NOMO-1 (cell line): ENCODE measurements around the gene SRSF6.
"Not testable (repeated sequence)": the region's sequence is repeated elsewhere in the genome, so short reads cannot be mapped to it uniquely, and the experiment has no call there.

Experiments used
- DNase-seq, 2 experiments: peaks; one replicate each; lab custom pipeline; 2025; ENCODE audit not compliant: unreplicated experiment in 2 of 2; lab: John Stamatoyannopoulos, UW

Gene SRSF6

DNA sequence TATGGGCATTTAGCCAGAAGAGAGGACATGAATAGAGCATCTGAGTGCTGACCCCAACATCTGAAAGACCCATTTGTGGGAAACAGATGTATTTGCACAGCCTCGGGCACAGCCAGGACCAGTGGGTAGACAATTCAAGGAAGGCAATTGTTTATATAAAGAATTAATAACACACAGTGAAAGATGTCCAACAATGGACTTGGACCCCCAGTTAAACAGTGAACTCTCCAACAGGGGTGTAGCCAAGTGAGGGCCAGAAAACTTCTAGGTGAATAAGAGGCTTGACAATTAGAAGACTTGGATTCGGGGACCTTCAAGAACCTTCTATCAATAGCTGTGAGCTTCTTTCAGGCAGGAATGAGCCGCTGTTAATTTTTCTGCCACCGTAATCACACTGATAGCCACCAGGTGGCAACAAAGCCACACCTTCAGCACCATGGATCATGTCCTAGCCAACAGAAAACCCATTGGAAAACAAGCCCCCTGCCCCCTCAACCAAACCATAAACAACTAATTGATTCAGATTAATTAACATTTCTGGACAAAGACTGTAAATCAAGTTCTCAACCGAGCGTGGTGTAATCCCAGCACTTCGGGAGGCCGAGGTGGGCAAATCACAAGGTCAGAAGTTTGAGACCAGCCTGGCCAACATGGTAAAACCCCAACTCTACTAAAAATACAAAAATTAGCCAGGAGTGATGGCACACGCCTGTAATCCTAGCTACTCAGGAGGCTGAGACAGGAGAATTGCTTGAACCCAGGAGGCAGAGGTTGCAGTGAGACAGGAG lies 8.8 kb upstream of the SRSF6 start:
- peak; percentile 11 to 47 for DNase-seq

DNA sequence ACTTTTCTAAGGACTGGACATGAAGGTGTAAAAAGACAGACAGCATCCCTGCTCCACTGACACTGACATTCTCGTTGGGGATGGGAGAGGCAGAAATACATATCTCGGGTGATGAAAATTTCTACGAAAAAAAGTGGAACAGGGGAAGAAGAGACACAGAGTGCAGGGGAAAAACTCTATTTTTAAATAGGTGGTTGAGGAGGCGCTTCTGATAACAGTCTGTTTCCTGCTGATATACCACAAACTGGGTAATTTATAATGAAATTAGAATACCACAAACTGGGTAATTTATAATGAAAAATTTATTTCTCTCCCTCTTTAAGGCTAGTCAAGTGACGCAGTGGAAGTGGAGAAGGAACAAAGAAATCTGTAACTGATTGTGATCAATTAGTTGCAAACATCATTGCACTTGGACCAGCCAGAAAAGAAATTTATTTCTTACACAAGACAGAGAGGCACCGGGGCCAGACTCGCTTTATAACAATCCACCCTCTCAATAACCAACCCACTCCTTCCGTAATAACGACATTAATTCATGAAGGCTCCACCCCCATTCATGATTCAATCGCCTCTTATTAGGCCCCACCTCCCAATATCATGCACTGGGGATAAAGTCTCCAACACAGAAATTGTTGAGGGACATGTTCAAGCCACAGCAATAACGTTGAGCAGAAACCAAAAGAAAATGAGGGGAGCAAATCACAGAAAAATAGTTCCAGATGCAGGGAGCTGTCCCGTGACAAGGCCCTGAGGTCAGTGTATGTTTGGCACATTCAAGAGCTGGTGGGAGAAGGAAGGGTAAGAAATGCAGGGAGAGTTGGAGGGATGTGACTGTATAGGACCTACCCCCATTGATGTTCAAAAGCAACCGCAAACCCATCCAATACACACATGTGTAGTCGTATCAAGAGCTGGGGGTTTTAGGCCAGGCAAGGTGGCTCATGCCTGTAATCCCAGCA lies 6.6 kb upstream of the SRSF6 start:
- no peak for DNase-seq

DNA sequence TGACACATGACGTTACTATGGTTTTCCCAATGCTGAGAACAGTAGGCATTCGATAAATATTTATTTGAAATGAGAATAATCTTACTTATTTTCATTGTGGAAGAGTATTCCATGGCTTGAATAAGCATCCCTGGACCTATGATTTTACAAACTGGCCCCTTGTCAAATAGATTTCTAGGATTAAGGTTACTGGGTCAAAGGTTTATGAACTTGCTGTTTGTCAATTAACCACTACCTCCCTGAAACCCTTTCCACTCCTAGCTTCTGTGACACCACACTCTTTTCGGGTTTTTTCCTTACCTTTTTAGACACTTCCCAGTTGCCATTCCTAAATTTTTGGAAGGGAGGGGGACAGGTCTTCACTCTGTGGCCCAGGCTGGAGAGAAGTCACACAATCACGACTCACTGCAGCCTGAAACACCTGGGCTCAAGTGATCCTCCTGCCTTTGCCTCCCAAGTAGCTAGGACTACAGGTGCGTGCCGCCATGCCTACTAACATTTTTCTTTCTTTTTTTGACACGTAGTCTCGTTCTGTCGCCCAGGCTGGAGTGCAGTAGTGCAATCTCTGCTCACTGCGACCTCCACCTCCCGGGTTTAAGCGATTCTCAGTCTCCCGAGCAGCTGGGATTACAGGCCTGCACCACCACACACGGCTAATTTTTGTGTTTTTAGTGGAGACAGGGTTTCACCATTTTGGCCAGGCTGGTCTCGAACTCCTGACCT lies 5.1 kb upstream of the SRSF6 start:
- DNase-seq: no peak

DNA sequence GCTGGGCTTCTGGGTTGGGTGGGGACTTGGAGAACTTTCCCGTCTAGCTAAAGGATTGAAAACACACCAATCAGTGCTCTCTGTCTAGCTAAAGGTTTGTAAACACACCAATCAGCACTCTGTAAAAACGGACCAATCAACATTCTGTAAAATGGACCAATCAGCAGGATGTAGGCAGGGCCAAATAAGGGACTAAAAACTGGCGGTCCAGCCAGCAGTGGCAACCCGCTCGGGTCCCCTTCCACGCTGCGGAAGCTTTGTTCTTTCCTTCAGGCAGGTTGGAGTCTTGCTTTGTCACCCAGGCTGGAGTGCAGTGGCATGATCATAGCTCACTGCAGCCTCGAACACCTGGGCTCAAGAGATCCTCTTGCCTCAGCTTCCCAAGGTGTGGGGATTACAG lies 1.4 kb upstream of the SRSF6 start:
- not testable (repeated sequence) for DNase-seq

DNA sequence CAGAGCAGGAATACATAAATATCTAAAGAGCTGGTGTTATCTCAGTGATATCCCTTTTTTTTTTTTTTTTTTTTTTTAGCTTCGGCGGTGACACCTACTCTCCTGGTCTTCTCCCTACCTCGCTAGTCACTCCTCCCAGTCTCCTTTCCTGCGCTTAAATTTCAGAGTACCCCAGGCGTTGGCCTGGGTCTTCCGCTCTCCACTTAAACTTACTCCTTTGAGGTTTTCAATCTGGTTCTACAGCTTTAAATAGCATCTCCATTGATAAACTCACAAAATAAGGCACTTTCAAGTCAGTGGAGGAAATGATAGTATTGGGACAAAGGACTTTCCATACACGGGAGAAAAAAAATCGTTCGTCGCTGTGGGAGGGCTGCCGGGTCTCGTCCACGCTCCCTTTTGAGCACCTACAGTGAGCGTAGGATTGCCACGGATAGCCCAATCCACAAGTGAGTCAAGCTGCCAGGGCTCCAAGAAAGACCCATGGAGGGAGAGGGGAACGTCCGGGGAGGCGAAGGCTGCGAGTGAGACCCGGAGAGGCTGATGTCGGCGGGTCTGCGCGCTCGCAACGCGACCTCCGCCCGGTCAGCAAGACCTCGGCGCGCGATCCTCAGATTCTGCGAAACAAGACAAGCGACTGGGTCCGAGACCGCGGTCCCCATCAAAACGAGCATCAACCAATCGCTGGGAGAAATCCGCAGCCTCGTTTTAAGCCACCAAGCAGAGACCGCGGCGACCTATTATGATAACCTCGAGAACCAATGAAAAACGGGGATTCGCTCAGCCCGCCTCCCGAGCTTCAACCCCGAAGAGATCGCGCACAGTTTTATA lies 672 bp upstream of the SRSF6 start:
- peak; percentile 92 to 95 for DNase-seq

DNA sequence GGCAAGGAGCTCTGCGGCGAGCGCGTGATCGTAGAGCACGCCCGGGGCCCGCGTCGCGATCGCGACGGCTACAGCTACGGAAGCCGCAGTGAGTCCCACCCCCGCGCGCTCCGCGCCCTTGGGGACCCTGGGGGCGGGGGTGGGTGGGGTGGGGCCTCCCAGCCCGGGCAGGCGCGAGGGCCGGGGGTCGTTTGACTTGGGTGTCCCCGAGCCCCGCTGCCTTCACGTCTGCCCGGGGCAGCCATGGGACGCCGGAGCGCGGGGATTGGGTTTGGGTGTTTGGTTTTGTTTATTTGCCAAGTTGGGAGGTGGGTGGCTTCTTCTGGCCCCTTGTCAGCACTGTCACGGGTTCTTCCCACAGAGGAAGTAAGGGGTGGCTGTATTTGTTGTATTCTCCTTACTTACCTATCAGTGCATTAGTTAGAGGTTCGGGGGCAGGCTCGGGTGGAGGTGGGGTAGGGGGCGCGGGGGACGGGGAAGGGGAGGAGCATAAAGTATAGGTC lies 777 bp downstream of the SRSF6 start:
- DNase-seq: no peak

DNA sequence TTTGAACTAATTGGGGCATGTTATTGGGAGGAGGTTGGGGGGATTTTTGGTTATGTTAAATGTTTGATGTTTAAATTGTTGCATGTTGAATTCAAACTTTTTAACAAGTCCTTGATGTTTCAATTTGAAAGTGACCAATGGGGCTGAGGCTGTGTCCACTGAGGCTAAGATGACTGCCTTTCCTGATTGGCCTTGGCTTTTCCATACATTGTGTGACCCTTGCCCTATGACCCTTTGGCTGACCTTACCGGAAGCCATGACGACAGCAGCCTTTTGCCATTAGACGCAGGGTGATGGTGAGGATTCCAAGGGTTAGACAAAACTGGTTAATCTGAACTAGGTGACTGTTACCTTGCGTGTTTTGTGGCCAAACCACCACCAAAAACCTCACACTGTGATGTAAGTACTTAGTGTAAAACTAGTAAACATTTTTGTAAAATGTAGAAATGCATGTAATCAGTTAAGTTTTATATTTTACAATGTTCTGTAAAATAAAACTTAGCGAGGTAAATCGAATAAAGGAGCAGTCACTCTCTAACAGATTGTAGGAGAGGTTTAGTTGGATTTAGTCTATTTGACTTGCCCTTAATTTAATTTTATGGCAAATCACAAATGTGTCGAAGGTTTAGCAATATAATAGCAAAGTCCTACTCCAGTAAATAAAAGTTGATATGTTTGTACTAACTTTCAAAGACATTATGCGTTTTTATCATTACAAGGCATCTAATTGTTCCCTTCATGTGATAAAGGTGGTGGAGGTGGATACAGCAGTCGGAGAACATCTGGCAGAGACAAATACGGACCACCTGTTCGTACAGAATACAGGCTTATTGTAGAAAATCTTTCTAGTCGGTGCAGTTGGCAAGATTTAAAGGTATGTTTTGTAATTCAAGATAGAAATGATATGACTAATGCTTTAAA lies 1.6 kb downstream of the SRSF6 start:
- no peak for DNase-seq

DNA sequence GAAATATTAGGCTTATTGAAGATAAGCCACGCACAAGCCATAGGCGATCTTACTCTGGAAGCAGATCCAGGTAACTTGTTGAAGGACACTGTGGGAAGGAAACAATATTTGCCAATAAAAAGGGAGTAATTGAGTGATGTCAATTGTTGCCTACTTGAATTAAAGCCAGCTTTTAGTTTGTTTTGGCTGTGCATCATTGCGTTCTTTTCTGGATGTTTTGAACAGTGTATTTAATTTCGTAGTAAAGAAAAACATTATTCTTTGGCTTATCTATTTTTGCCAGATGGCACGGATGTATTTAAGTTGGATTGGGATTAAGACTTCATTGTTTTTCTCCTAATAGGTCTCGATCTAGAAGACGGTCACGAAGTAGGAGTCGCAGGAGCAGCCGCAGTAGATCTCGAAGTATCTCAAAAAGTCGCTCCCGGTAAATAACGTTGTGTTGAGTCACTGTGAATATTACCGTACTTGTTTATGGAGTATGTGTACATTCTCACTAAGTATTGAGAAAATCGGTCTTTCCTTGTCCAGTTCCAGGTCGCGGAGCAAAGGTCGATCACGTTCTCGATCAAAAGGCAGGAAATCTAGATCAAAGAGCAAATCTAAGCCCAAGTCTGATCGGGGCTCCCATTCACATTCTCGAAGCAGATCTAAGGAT lies 2.6 kb downstream of the SRSF6 start:
- DNase-seq: no peak

DNA sequence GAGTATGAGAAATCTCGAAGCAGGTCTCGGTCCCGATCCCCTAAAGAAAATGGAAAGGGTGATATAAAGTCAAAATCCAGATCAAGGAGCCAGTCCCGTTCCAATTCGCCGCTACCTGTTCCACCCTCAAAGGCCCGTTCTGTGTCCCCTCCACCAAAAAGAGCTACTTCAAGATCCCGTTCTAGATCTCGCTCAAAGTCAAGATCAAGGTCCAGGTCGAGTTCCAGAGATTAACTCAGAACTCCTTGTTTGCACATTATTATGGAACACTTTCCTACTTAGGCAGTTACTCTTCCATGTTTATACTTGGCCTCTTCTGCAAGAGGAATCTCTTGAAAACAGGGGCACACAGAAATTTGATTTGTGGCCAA lies 3.1 kb downstream of the SRSF6 start:
- no peak for DNase-seq

DNA sequence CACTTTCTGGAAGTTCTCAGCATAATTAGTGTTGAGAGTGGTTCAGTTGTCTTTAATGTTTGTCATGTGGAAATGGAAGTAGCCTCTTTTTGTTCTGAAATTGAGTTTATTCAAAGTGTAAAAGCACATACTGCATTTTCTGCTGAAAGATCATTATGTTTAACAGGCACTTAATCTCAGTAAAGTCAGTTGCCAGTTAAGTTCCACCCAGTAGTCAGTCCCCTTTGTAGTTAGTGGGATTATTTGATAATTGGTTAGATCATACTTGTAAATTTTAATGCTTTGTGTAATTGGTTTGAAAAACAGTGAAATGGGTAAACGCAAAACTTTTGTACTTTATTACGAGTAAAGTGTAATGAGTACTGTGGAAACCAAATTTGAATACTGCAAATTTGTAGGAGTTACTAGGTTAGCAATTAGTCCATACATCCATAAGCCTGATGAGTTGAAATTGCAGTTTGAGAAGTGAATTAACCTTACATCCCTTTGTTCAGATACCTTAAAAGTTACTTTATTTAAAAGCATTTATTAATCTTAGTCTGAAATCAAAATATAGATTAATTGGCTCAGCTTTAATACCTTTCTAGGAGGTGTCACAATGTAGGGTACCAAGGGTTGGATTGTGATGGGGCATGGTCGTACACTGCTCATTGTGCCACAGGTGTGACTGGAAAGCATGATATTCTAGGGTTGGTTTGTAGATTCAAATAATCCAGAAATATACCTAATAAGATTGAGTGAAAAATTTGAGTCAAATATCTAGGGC lies 4.4 kb downstream of the SRSF6 start:
- DNase-seq: no peak

DNA sequence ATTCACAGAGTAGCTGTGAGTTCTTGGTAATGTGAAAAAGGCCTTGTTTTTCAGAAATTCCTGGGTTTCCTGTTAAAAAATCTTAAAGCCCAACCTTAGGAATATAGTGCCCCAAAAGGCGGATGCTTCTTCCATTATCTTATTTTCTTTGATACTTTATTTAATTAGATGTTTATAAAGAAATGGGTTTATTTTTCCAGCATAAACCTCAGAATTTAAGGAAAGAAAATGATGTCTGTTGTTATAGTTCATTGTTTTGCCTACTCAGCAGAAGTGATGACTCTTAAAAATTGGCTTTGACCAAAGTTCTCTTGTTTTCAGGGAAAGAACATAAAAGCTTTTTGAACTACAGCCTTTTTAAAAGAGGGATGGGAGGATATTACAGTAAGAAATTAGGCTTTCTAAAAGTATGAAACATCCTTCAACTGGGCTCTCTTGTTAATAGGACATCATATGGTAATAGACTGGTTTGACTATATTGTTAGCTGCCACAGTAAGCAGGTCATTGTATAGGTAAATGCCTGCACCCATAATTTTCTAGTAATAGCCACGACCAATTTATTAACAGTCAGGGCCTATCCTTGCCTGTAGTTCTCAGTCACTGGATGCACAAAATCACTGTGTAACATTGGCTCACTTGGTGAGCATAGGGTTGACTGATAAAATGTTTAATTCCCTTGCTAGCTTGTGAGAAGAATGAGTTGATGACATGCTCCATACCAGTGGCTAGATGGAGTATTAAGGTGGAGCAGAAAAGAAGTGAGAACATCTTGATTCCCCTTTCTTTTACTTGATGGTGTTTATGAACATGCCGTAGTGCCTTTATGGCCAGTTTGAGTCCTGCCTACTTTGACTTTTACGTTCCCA lies 5.2 kb downstream of the SRSF6 start:
- DNase-seq: no peak

DNA sequence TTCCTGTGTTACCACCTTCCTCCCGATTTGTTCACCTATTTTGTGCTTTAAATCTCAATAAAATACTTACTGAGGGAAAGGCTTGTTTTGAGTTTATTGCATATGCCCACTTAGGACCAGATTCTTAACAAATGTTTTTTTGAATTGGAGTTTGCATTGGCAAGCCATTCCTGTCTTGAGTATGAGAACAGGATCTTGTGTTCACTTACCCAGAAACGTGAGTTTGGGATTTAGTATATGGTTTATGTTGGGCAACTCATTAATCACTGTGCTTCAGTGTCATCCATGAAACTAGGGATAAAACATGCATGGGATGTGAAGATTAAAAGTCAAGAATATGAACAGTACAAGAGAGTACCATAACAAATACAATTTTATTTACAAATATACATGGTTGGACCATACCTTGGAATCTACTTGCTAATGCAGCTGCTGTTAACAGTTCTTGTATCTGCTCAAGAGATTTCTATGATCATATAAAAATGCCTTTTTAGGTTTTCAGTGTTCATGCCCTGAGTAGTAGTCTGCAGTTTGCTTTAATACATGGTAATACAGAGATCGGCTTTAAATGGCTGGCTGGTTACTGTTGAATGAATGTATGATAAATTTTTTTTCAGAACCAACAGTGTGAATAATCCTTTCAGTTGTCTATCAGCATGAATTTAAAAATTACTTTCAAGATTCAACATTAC lies 6.0 kb downstream of the SRSF6 start:
- no peak for DNase-seq

DNA sequence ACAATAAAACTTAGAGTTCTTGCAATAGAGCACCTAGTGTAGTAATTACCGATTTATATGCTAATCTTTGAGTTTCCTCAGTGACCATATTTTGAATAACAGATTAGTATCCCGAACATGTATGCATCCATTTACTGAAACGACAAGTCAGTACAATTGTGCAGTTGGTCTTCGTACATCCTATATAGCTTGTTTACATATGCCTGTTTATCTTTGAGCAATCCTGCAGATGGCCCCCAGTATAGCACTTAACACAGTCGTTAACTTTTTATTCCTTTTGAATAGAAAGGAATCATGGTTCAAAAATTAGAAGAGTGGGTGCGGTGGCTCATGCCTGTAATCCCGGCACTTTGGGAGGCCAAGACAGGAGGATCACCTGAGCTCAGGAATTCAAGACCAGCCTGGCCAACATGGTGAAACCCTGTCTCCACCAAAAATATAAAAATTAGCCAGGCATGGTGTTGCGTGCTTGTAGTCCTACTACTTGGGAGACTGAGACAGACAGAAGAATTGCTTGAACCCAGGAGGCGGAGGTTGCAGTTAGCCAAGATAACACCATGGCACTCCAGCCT lies 6.6 kb downstream of the SRSF6 start:
- DNase-seq: no peak

DNA sequence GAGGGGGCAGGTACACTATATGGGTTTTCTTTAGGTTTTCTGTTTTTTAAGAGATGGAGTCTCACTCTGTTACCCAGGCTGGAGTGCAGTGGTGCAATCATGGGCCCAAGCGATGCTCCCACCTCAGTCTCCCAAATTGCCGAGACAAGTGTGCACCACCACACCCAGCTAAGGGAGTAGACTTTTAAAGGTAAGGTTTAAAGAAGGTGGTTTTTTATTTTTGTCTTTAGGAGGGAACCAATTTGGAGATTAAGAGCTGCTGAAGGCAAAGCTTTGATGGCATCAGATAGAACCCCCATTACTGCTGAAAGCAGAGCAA lies 7.9 kb downstream of the SRSF6 start:
- no peak for DNase-seq

DNA sequence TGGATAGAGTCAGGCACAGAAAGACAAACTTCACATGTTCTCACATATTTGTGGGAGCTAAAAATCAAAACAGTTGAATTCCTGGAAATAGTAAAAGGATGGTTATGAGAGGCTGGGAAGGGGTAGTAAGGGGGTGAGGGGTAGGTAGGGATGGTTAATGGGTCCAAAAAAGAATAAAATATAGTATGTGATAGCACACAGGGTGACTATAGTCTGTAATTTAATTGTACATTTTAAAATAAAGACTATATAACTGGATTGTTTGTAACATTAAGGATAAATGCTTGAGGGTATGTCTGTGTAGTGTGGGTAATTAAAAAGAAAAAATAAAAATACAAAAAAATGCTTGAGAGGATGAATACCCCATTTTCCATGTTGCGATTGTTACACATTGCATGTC lies 9.9 kb downstream of the SRSF6 start:
- DNase-seq: no peak

DNA sequence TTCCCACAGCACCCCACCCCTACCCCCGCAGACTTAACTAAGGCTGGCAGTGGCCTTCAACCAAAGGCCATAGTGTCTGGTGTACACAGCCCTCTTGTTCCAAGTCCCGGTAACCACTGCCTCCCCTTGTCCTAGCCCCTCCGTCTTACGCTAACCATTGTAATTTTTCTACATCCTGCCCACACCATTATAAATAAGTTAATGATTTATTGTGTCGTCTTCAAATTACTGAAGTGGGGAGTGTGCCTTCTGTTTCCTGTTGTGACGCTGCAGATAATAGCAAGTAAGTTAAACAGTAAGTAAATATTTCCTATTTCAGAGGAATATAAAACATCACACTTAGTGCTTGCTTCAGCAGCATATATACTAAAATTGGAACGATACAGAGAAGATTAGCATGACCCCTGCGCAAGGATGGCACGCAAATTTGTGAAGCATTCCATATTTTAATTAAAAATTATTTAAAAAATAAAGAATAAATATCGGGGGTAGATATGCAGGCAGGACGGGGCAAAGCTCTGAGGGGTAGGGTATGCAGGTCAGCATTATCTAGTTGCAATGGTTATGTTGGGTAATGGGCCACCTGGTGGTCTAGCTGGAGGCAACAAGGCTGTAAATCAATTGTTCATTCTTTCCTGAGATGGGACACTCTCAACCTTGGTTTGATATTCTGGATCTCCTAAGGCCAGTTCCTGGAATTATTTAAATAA lies 15.1 kb downstream of the SRSF6 start:
- no peak for DNase-seq
